Amniotic stem cell (primary cell): ENCODE measurements around the gene MAP3K19.
"Not testable (repeated sequence)": the region's sequence is repeated elsewhere in the genome, so short reads cannot be mapped to it uniquely, and the experiment has no call there.

ENCODE experiments used
- DNase-seq: peaks from one replicate; lab custom pipeline; 2025; lab: John Stamatoyannopoulos, UW

The MAP3K19 gene

GRCh38 chr2:134980639-134981038 is 66.6 kb downstream of the MAP3K19 start:
- no peak for DNase-seq

- DNase-seq = no peak
Observed at GRCh38 chr2:134979221-134979620, 68.0 kb downstream of the MAP3K19 start.

GRCh38 chr2:134977104-134977503 is 70.1 kb downstream of the MAP3K19 start:
- DNase-seq = not testable (repeated sequence)

- DNase-seq = no peak
Observed at GRCh38 chr2:134976074-134976702, 71.1 kb downstream of the MAP3K19 start.

- DNase-seq = no peak
Observed at GRCh38 chr2:134975281-134976009, 71.8 kb downstream of the MAP3K19 start.

- no peak for DNase-seq
Observed at GRCh38 chr2:134973241-134974138, 73.8 kb downstream of the MAP3K19 start.

- not testable (repeated sequence) for DNase-seq
Observed at GRCh38 chr2:134967166-134967565, 80.1 kb downstream of the MAP3K19 start.

- DNase-seq = no peak
Observed at GRCh38 chr2:134957477-134957876, 89.8 kb downstream of the MAP3K19 start.

GRCh38 chr2:134955744-134956143 is 91.5 kb downstream of the MAP3K19 start:
- DNase-seq = no peak

- DNase-seq = no peak
Observed at GRCh38 chr2:134954065-134954464, 93.2 kb downstream of the MAP3K19 start.

- DNase-seq = no peak
Observed at GRCh38 chr2:134952608-134953007, 94.6 kb downstream of the MAP3K19 start.

- no peak for DNase-seq
Observed at GRCh38 chr2:134950886-134951285, 96.4 kb downstream of the MAP3K19 start.

GRCh38 chr2:134949981-134950708 is 97.1 kb downstream of the MAP3K19 start:
- DNase-seq = no peak

GRCh38 chr2:134946073-134946472 is 101.2 kb downstream of the MAP3K19 start:
- DNase-seq = no peak

GRCh38 chr2:134944975-134945374 is 102.3 kb downstream of the MAP3K19 start:
- DNase-seq = no peak

GRCh38 chr2:134943540-134943939 is 103.7 kb downstream of the MAP3K19 start:
- no peak for DNase-seq

- DNase-seq = no peak
Observed at GRCh38 chr2:134936691-134937090, 110.6 kb downstream of the MAP3K19 start.

GRCh38 chr2:134934641-134935040 is 112.6 kb downstream of the MAP3K19 start:
- no peak for DNase-seq

GRCh38 chr2:134934150-134934549 is 113.1 kb downstream of the MAP3K19 start:
- DNase-seq = no peak

- no peak for DNase-seq
Observed at GRCh38 chr2:134933732-134934131, 113.5 kb downstream of the MAP3K19 start.

- no peak for DNase-seq
Observed at GRCh38 chr2:134932864-134933526, 114.3 kb downstream of the MAP3K19 start.
